ENCODE results near the gene CERKL. TPM values are rescaled to one million over a fixed set of nuclear protein-coding genes. Genes with fewer than 3 reads are reported as not detected.

The CERKL gene
- total RNA-seq, 1 experiment from 2014 or later = 0.24 TPM

DNA sequence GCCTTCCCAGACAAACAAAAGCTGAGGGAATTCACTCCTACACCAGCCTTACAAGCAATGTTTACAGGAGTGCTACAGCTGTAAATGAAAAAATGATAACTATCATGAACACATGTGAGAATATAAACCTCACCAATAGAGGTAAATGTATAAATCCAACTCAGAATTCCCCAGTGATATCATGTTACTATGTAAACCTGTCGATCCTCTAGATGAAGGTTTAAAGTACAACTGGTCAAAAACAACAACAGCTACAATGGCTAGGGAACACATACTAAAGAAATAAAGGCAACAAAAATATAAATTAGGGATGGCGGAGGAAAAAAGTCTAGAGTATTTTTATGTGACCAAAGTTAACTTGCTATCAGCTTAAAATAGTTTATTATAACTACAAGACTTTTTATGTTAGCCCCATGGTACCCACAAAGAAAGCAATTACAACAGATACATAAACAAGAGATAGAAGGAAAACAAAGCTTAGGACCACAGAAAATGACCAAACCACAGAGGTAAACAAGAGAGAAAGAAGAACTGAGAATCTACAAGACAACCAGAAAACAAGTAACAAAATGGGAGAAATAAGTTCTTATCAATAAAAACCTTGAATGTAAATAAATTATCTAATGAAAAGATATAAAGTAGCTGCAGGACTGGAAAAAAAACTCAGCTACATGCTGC lies 8.3 kb downstream of the CERKL start:
- ChIA-PET CTCF (interaction anchor here (0.6 to 0.9 kb wide), 2 partner anchors 67 to 243 kb away, joined by 3 to 6 read pairs; no protein-coding TSS in a partner anchor), POLR2A (interaction anchor here (0.5 to 0.7 kb wide), 2 partner anchors 75 to 843 kb away, joined by 3 to 4 read pairs; no protein-coding TSS in a partner anchor)
- no peak overlapping the region for H3K4me3 Mint-ChIP-seq
- ATAC-seq (no peak), DNase-seq (ENCODE audit: low spot score) (no peak)
- H3K4me1 Mint-ChIP-seq = no peaks in the 10 kb centered on the region
- H3K27me3 Mint-ChIP-seq (ENCODE audit: low read depth) = peaks cover 13% of the 10 kb centered on the region
- no peaks in the 10 kb centered on the region for H3K36me3 Mint-ChIP-seq
- H3K27ac Mint-ChIP-seq = no peak overlapping the region; the same call in 1 of the 2 replicates
- no peak for TF ChIP-seq ZNF423 (CRISPR knock-in tag; IDR thresholded peaks at IDR 0.05)
- TF ChIP-seq SOX15 (CRISPR knock-in tag; IDR thresholded peaks at IDR 0.05) = no peak
- no peak for TF ChIP-seq NR1H2 (CRISPR knock-in tag; IDR thresholded peaks at IDR 0.05)
- TF ChIP-seq EMX1 (CRISPR knock-in tag; IDR thresholded peaks at IDR 0.05) = no peak
- no peak for TF ChIP-seq TEAD4 (CRISPR knock-in tag; IDR thresholded peaks at IDR 0.05)
- no peak for TF ChIP-seq FOXJ3 (CRISPR knock-in tag; IDR thresholded peaks at IDR 0.05; ENCODE audit: borderline replicate concordance)
- TF ChIP-seq, protein P1, sequence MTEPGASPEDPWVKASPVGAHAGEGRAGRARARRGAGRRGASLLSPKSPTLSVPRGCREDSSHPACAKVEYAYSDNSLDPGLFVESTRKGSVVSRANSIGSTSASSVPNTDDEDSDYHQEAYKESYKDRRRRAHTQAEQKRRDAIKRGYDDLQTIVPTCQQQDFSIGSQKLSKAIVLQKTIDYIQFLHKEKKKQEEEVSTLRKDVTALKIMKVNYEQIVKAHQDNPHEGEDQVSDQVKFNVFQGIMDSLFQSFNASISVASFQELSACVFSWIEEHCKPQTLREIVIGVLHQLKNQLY (CRISPR knock-in tag; IDR thresholded peaks at IDR 0.05) = no peak
- TF ChIP-seq TEAD1 (CRISPR knock-in tag; IDR thresholded peaks at IDR 0.05) = no peak
- TF ChIP-seq CBFB (CRISPR knock-in tag; IDR thresholded peaks at IDR 0.05; ENCODE audit: low read depth) = no peak
- no peak for TF ChIP-seq RORB (CRISPR knock-in tag; IDR thresholded peaks at IDR 0.05)
- TF ChIP-seq ZNF263 (CRISPR knock-in tag; IDR thresholded peaks at IDR 0.05; ENCODE audit: low read depth) = no peak
- TF ChIP-seq CREB1 (CRISPR knock-in tag; IDR thresholded peaks at IDR 0.05) = no peak
- TF ChIP-seq, protein P2, sequence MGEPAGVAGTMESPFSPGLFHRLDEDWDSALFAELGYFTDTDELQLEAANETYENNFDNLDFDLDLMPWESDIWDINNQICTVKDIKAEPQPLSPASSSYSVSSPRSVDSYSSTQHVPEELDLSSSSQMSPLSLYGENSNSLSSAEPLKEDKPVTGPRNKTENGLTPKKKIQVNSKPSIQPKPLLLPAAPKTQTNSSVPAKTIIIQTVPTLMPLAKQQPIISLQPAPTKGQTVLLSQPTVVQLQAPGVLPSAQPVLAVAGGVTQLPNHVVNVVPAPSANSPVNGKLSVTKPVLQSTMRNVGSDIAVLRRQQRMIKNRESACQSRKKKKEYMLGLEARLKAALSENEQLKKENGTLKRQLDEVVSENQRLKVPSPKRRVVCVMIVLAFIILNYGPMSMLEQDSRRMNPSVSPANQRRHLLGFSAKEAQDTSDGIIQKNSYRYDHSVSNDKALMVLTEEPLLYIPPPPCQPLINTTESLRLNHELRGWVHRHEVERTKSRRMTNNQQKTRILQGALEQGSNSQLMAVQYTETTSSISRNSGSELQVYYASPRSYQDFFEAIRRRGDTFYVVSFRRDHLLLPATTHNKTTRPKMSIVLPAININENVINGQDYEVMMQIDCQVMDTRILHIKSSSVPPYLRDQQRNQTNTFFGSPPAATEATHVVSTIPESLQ (CRISPR knock-in tag; IDR thresholded peaks at IDR 0.05) = no peak
- no peaks in the 10 kb centered on the region for H3K9me3 Mint-ChIP-seq

DNA sequence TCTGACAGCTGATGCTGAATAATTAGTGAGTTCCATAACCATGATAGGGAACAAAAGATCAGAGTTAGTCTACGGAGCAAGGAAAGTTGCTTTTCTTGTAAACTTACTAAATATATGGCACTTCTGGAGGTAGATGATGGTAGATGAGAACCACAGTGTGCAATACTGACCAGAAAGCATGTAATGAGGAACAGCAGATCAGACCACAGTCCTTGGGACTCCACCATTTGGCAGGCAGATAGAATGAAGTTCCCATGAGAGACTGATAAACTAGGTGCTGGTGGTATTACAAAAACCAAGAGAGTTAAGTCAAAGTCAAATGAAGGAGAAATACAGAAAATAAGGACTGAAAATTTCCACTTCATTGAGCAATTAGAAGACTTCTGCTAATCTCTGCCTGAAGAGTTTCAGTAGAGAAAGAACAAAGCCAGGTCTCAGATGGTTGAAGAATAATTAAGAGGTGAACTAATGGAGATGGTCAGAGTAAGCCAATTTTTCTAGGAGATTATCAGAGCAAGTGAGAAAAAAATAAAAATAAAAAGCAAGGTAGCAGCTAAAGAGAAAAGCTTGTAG lies 10.4 kb downstream of the CERKL start:
- ATAC-seq (no peak), DNase-seq (ENCODE audit: low spot score) (no peak)
- CTCF ChIA-PET = interaction anchor here (0.7 kb wide), 1 partner anchor 8 kb away, joined by 3 read pairs; no protein-coding TSS in a partner anchor
- no peaks in the 10 kb centered on the region for H3K9me3 Mint-ChIP-seq
- POLR2A ChIA-PET = no interaction called here
- no peaks in the 10 kb centered on the region for H3K36me3 Mint-ChIP-seq
- TF ChIP-seq FOXK1 (CRISPR knock-in tag; IDR thresholded peaks at IDR 0.05) (no peak), EMX1 (CRISPR knock-in tag; IDR thresholded peaks at IDR 0.05) (no peak), OVOL2 (CRISPR knock-in tag; IDR thresholded peaks at IDR 0.05; ENCODE audit: borderline replicate concordance) (no peak), ZNF138 (CRISPR knock-in tag; conservative IDR thresholded peaks at IDR 0.05) (no peak), ZNF317 (CRISPR knock-in tag; IDR thresholded peaks at IDR 0.05; ENCODE audit: borderline replicate concordance, low read depth) (no peak), ZNF263 (CRISPR knock-in tag; IDR thresholded peaks at IDR 0.05; ENCODE audit: low read depth) (no peak), JUN (CRISPR knock-in tag; IDR thresholded peaks at IDR 0.05) (no peak), SMAD3 (CRISPR knock-in tag; IDR thresholded peaks at IDR 0.05; ENCODE audit: borderline replicate concordance) (no peak), ETV6 (CRISPR knock-in tag; IDR thresholded peaks at IDR 0.05) (no peak), ELF4 (CRISPR knock-in tag; IDR thresholded peaks at IDR 0.05; ENCODE audit: low read depth) (no peak), SMAD4 (CRISPR knock-in tag; IDR thresholded peaks at IDR 0.05) (no peak), HMGA2 (CRISPR knock-in tag; IDR thresholded peaks at IDR 0.05) (no peak)
- TF ChIP-seq, protein P3, sequence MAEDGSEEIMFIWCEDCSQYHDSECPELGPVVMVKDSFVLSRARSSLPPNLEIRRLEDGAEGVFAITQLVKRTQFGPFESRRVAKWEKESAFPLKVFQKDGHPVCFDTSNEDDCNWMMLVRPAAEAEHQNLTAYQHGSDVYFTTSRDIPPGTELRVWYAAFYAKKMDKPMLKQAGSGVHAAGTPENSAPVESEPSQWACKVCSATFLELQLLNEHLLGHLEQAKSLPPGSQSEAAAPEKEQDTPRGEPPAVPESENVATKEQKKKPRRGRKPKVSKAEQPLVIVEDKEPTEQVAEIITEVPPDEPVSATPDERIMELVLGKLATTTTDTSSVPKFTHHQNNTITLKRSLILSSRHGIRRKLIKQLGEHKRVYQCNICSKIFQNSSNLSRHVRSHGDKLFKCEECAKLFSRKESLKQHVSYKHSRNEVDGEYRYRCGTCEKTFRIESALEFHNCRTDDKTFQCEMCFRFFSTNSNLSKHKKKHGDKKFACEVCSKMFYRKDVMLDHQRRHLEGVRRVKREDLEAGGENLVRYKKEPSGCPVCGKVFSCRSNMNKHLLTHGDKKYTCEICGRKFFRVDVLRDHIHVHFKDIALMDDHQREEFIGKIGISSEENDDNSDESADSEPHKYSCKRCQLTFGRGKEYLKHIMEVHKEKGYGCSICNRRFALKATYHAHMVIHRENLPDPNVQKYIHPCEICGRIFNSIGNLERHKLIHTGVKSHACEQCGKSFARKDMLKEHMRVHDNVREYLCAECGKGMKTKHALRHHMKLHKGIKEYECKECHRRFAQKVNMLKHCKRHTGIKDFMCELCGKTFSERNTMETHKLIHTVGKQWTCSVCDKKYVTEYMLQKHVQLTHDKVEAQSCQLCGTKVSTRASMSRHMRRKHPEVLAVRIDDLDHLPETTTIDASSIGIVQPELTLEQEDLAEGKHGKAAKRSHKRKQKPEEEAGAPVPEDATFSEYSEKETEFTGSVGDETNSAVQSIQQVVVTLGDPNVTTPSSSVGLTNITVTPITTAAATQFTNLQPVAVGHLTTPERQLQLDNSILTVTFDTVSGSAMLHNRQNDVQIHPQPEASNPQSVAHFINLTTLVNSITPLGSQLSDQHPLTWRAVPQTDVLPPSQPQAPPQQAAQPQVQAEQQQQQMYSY (CRISPR knock-in tag; IDR thresholded peaks at IDR 0.05) = no peak
- TF ChIP-seq, protein P2 (CRISPR knock-in tag; IDR thresholded peaks at IDR 0.05) = no peak
- TF ChIP-seq, protein P4, sequence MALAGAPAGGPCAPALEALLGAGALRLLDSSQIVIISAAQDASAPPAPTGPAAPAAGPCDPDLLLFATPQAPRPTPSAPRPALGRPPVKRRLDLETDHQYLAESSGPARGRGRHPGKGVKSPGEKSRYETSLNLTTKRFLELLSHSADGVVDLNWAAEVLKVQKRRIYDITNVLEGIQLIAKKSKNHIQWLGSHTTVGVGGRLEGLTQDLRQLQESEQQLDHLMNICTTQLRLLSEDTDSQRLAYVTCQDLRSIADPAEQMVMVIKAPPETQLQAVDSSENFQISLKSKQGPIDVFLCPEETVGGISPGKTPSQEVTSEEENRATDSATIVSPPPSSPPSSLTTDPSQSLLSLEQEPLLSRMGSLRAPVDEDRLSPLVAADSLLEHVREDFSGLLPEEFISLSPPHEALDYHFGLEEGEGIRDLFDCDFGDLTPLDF (CRISPR knock-in tag; IDR thresholded peaks at IDR 0.05) = no peak
- no peak overlapping the region for H3K27ac Mint-ChIP-seq
- H3K4me3 Mint-ChIP-seq = no peak overlapping the region
- H3K27me3 Mint-ChIP-seq (ENCODE audit: low read depth) = no peaks in the 10 kb centered on the region
- no peaks in the 10 kb centered on the region for H3K4me1 Mint-ChIP-seq

Data from WTC11 (cell line).